ENCODE measurements around the gene SEPTIN2.

GRCh38 chr2:241321033-241321432, 5.3 kb downstream of the SEPTIN2 start:
- TF ChIP-seq CTCF (conservative IDR thresholded peaks at IDR 0.05; ENCODE audit: low read depth, low read length): no peak
- TF ChIP-seq EZH2 (IDR thresholded peaks at IDR 0.05; ENCODE audit: borderline replicate concordance, low read depth, low read length, poor library complexity, severe bottlenecking): no peak

Data from A673 (cell line).